Measurements from ENCODE around the gene ART1. TPM values are rescaled to one million over a fixed set of nuclear protein-coding genes. Genes with fewer than 3 reads are reported as not detected.

Gene ART1
- total RNA-seq, 1 experiment from 2014 or later = not detected

DNA sequence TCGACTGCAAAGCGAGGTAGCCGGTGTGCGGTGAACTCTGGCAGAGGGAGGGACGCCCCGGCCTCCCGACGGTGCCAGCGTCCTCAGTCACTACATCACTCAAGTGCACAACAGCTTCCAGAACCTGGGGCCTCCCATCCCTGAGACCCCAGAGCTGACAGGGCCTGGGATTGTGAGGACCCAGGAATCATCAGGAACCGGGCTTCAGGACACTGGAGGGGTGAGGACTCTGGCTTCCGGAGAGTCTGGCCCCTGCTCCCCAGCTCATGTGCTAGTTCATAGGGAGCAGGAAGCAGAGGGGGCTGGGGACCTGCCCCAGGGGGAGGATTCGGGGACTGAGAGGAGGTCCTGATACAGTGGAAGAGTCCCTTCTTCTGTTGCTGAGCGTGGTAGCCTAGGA, 7.7 kb upstream of the ART1 start:
- 0 out of 5 replicates have a peak, but pooled peaks cover 0 to 2% of the 10 kb centered on the region in 2 experiments for H3K9me3 Mint-ChIP-seq
- Histone ChIP-seq H3K56ac (ENCODE audit: insufficient read length, low read depth, low read length) (no peak overlapping the region), H3K4me1 (ENCODE audit: insufficient read depth, low read length) (no peaks in the 10 kb centered on the region), H4K8ac (replicated peaks; ENCODE audit: insufficient read length, low read depth, low read length) (no peak overlapping the region), H2BK12ac (ENCODE audit: insufficient read length, low read depth, low read length) (no peak overlapping the region), H3K23ac (ENCODE audit: insufficient read length, low read depth, low read length) (no peak overlapping the region), H3K14ac (ENCODE audit: insufficient read depth, low read length) (no peak overlapping the region), H3K4ac (ENCODE audit: low read depth, low read length) (no peak overlapping the region), H3K27ac (ENCODE audit: insufficient read length, low read depth, low read length) (no peak overlapping the region), H3K4me2 (ENCODE audit: insufficient read depth, insufficient read length, low read length) (no peak overlapping the region), H2BK120ac (ENCODE audit: low read depth, low read length, poor library complexity, severe bottlenecking) (no peak overlapping the region), H3K18ac (ENCODE audit: insufficient read length, low read depth, low read length) (no peak overlapping the region), H3K79me1 (ENCODE audit: insufficient read depth, low read depth, low read length, poor library complexity, severe bottlenecking) (no peaks in the 10 kb centered on the region), H4K5ac (ENCODE audit: insufficient read length, low read depth, low read length) (no peak overlapping the region), H2BK15ac (ENCODE audit: low read depth, low read length) (no peak overlapping the region), H2AFZ (ENCODE audit: low read length) (no peak overlapping the region), H2BK20ac (ENCODE audit: low read depth, low read length, poor library complexity, severe bottlenecking) (no peak overlapping the region), H3T11ph (ENCODE audit: low read length) (no peak overlapping the region), H3K9me3 (ENCODE audit: control insufficient read depth, low read depth, low read length) (no peaks in the 10 kb centered on the region), H2AK5ac (ENCODE audit: insufficient read length, low read length) (no peak overlapping the region), H4K91ac (ENCODE audit: insufficient read length, low read depth, low read length) (no peak overlapping the region), H3K9ac (ENCODE audit: extremely low read depth, insufficient read length, low read length) (no peak overlapping the region), H3K23me2 (ENCODE audit: insufficient read length, low read depth, low read length, poor library complexity, severe bottlenecking) (peaks cover 3% of the 10 kb centered on the region), H3K79me2 (ENCODE audit: insufficient read depth, low read length) (no peaks in the 10 kb centered on the region), H4K20me1 (ENCODE audit: control insufficient read depth, insufficient read depth, insufficient read length) (no peaks in the 10 kb centered on the region), H2BK5ac (ENCODE audit: insufficient read length, low read length) (no peak overlapping the region), H3K27me3 (ENCODE audit: insufficient read depth, low read length) (no peaks in the 10 kb centered on the region)
- no peak for TF ChIP-seq CTCF (conservative IDR thresholded peaks at IDR 0.05)
- WGBS (ENCODE audit: extremely low coverage, insufficient read length, low lambda C conversion rate) = no CpG with 5 or more reads among the region's 13 CpGs
- H3K4me1 Mint-ChIP-seq = peaks cover 4 to 16% of the 10 kb centered on the region in 2 experiments
- DNase-seq = no peak
- peaks cover 8% of the 10 kb centered on the region for H3K27me3 Mint-ChIP-seq (ENCODE audit: low read depth)
- no peak overlapping the region for H3K27ac Mint-ChIP-seq
- peaks cover 3 to 5% (median 5%) of the 10 kb centered on the region in 3 experiments; a peak in 5 of 7 replicates for H3K36me3 Mint-ChIP-seq (ENCODE audit: insufficient read depth in 1 of 3, low read depth in 3 of 3)
- H3K4me3 Mint-ChIP-seq = no peak overlapping the region
